ENCODE measurements around the gene CAMK1D.

The CAMK1D gene

DNA sequence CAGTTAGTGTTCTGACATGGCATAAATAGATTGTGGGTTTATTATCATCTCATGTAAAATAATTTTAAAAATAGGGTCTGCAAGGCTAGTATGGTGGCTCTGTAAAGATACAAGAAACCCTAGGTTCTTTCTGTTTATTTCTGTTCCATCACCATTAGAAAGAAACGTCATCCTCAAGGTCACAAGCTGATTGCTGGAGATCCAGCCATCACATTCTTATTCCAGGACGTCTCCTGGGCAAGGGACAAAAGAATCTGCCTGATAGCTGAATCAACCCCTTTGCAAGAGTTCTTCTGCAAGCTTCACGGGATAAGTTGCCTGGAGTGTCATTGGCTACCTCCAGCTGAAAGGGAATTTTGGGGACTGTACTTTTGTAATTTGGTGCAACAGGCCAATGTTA, 184.4 kb downstream of the CAMK1D start:
- DNase-seq (ENCODE audit: low read depth, low spot score) = no peak
- TF ChIP-seq, protein P1, sequence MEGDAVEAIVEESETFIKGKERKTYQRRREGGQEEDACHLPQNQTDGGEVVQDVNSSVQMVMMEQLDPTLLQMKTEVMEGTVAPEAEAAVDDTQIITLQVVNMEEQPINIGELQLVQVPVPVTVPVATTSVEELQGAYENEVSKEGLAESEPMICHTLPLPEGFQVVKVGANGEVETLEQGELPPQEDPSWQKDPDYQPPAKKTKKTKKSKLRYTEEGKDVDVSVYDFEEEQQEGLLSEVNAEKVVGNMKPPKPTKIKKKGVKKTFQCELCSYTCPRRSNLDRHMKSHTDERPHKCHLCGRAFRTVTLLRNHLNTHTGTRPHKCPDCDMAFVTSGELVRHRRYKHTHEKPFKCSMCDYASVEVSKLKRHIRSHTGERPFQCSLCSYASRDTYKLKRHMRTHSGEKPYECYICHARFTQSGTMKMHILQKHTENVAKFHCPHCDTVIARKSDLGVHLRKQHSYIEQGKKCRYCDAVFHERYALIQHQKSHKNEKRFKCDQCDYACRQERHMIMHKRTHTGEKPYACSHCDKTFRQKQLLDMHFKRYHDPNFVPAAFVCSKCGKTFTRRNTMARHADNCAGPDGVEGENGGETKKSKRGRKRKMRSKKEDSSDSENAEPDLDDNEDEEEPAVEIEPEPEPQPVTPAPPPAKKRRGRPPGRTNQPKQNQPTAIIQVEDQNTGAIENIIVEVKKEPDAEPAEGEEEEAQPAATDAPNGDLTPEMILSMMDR (IDR thresholded peaks at IDR 0.05; ENCODE audit: low read depth, low read length) = no peak
- no peak overlapping the region for H3K4me3 ChIP-seq (ENCODE audit: low read depth, low read length)
- in situ Hi-C loops (cut with HindIII; ENCODE audit: low sequenced_read_pairs) = no loop called here

DNA sequence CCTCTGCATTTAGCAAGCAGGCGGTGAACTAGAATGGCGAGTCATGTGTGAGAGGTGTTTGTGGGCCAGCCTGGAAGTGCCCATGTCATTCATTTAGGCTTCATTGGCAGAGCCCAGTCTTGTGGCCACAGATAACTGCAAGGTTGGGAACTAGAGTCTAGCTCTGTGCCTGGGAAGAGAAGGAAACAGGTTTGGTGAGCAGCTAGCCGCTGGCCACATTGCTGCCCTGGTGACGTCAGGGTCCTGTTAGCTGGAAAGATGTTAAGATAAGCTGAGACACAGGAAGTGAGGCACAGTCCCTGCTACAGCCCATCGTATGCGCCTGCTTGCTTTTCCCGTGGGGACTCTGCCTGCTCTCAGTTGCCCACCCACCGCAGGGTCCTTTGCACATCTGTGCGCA, 185.5 kb downstream of the CAMK1D start:
- no peak overlapping the region for H3K4me3 ChIP-seq (ENCODE audit: low read depth, low read length)
- DNase-seq (ENCODE audit: low read depth, low spot score) = no peak
- in situ Hi-C loops (cut with HindIII; ENCODE audit: low sequenced_read_pairs) = no loop called here
- TF ChIP-seq, protein P1 (IDR thresholded peaks at IDR 0.05; ENCODE audit: low read depth, low read length) = no peak

DNA sequence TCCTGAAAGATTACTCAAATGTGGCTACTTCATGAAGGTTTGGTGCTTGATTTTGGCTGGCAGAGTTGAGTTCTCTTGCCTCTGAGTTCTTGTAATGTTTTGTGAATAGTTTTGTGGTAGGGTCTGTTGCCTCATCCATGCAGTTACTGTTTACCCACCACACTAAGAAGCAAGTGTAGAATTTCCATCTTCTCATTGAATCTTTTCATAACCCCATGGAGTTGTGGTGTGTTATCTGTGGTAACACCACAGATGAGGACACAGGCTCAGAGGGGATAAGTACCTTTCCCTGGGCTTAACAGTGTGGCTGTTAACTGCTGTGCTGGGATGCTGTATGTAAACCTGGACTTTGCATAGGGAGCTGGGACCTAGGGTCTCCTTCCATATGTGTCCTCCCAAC, 186.3 kb downstream of the CAMK1D start:
- H3K4me3 ChIP-seq (ENCODE audit: low read depth, low read length) = no peak overlapping the region
- TF ChIP-seq, protein P1 (IDR thresholded peaks at IDR 0.05; ENCODE audit: low read depth, low read length) = no peak
- in situ Hi-C loops (cut with HindIII; ENCODE audit: low sequenced_read_pairs) = no loop called here
- peak; percentile 47 for DNase-seq (ENCODE audit: low read depth, low spot score)

DNA sequence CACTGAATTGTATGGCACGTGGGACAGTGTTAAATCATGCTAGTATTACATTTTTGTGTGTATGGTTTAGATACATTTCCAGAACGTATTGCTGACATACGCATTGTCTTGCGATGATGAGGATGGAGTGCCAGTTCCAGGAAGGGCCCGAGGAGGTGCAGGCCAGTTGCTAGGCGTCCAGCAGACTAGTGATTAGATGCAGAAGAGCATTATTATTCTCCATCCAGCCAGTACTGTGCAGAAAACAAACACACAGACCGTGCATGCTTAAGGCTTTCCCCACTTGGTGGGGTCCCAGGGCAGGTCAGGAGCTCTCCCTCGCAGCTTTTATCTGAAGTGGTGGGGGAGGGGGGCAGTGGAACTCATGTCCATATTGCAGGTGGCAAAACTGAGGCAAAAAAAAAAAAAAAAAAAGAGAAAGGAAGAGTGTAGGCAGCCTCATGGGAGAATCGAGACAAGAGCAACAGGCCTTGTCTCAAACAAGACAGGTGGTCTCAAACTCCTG, 189.2 kb downstream of the CAMK1D start:
- no peak for DNase-seq (ENCODE audit: low read depth, low spot score)
- TF ChIP-seq, protein P1 (IDR thresholded peaks at IDR 0.05; ENCODE audit: low read depth, low read length) = no peak
- in situ Hi-C loops (cut with HindIII; ENCODE audit: low sequenced_read_pairs) = no loop called here
- H3K4me3 ChIP-seq (ENCODE audit: low read depth, low read length) = no peak overlapping the region

DNA sequence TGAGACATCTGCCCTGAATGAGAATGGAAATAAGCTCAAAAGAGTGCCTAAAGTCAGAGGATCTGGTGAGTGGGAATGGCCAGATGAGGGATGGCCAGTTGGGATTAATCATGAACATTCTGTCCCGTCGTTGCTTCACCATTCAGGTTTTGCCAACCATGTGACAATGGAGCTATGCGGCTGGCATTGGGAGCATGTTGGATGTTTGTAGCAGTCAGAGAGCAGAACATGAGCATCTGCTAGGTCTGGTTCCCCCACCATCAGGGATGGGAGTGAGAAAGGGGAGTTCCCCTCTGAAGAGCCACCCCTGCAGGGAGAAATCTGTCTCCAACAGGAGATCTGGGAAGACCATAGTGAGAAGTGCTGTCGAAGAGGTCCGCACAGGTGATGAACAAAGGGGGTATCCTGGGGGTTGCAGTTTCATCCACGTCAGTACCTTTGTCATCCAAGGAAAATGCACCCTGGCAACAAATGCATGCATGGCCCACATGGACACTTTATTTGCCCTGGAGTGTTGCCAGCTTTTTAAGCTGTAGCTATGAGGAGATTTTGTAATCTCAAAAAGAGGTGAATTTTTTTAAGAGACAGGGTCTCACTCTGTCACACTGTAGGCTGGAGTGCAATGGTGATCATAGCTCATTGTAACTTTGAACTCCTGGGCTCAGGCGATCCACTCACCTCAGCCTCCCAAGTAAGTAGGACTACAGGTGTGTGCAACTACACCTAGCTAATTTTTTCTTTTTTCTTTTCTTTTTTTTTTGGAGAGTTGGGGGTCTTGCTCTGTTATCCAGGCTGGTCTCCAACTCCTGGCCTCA, 190.2 kb downstream of the CAMK1D start:
- no peak for DNase-seq (ENCODE audit: low read depth, low spot score)
- in situ Hi-C loops (cut with HindIII; ENCODE audit: low sequenced_read_pairs) = no loop called here
- no peak overlapping the region for H3K4me3 ChIP-seq (ENCODE audit: low read depth, low read length)
- TF ChIP-seq, protein P1 (IDR thresholded peaks at IDR 0.05; ENCODE audit: low read depth, low read length) = no peak

DNA sequence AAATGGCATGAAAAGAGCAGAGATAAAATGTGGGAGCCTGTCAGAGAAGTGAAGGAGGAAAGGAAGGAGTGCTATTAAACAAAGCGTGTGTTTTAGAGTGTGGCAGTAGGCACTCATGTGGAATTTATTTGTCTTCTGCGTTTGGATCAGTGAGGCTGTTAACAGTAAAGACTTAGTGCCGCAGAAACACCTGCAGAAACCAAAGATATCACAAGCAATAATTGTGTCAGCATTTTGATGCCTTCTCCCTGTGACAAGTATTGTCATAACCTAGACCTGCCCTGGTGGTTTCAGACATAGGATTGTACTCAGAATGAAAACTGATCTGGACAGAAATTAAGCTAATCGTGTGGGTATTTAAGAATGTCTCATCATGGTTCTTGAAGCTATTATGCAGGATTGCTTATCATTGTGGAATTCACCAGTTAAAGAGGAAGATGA, 191.0 kb downstream of the CAMK1D start:
- TF ChIP-seq, protein P1 (IDR thresholded peaks at IDR 0.05; ENCODE audit: low read depth, low read length) = no peak
- peak; percentile 54 for DNase-seq (ENCODE audit: low read depth, low spot score)
- in situ Hi-C loops (cut with HindIII; ENCODE audit: low sequenced_read_pairs) = no loop called here
- H3K4me3 ChIP-seq (ENCODE audit: low read depth, low read length) = no peak overlapping the region

All from astrocyte of the spinal cord (primary cell).